Stimulated activated CD8-positive, alpha-beta memory T cell treated with anti-CD3 and anti-CD28 coated beads, Interleukin-2, amount 100 ng/mL, for 48 hours (primary cell): ENCODE measurements around the gene PLG.
"Not testable (repeated sequence)": the region's sequence is repeated elsewhere in the genome, so short reads cannot be mapped to it uniquely, and the experiment has no call there.

ENCODE experiments used
- DNase-seq, 2 donors: peaks; one replicate each; pipeline ENCODE4 v3.0.0-alpha.2; 2020; ENCODE audit warnings: low read depth in 2 of 2

Gene PLG

DNA sequence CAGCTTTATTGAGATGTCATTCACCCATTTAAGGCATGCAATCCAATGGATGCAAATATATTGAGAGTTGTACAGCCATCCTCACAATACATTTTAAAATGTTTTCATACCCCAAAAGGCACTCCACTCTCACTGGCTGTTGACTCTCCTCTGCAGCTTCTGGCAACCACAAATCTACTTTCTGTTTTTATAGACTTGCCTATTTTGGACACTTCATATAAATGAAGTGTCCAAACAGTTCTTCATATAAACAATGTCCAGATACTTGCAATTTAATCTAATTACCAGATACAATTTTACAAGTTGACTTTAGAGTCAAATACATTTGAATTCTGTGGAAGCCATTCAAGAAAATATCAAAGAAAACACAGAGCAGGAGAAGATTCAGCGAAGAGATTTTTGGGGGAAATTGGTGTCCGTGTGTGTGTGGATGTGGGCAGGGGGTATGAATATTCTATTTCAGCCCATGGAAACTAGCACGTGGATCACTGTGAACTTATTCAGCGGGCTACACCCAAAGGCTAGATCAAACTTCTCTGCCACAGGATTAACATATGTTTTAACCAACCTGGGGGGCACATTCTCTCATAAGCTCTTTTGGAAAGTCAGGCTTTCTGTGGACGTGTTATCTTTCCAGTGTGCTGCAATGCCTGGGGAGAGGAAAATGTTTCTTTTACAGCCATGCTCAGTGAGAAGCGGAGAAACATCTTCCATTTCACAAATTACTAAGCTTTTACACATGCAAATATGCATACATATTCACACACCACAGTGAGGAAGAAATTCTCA lies 73.9 kb downstream of the PLG start:
- DNase-seq = no peak

DNA sequence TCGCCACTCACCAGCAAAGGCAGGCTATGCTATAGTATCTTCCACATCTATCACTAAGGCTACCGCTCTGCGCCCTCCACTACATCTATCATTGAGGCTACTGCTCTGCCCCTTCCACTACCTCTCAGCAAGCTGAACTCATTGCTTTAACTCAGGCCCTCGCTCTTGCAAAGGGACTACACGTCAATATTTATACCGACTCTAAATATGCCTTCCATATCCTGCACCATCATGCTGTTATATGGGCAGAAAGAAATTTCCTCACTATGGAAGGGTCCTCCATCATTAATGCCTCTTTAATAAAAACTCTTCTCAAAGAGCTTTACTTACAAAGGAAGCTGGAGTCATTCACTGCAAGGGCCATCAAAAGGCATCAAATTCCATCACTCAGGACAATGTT lies 77.1 kb downstream of the PLG start:
- not testable (repeated sequence) for DNase-seq

DNA sequence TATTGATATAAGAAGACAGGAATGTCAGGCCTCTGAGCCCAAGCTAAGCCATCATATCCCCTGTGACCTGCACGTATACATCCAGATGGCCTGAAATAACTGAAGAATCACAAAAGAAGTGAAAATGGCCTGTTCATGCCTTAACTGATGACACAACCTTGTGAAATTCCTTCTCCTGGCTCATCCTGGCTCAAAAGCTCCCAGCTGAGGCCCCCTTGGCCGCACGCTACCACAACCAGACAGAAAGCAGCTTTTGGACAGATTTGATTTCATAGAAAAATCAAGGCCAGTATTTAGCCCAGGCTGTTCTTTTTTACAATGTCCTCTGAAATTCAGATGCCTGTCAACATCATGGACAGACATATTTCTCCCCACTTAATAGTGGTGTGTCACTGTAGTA lies 78.6 kb downstream of the PLG start:
- DNase-seq = not testable (repeated sequence)

DNA sequence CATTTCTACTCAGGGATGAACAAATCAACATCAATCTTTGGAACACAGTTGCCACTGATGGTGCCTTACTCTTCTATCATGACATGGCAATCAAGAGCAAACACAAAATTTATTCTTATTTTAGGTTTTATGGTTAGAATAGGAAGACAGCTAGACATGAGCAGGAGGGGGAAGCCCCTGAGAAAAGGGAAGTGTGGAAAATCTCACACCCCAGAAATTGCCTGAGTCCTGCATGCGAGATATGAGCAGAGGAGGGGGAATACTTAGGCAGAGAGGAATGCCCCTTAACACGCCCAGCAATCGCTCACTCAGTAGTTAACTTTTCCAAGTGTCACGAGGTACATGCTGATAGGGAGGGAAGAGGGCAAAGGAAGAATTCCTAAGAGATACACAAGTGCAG lies 79.3 kb downstream of the PLG start:
- DNase-seq = no peak

DNA sequence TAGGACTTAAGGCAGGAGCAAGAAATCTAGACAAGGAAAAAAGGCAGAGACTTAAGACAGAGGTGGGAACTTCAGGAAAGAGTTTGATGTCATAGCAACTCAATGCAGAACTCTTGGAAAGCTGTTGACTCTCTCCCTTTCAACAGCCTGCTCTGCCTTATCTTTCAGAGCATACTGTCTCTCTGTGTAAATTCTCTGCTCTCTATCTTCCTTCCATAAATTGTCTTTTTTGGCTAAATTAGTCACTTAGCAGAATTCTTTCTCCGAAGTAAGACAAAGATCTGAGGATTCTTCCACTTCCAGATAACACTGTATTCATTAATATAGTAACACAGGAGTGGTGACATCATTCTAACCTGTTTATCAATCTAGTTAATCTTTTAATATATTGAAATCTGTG lies 80.2 kb downstream of the PLG start:
- DNase-seq = no peak

DNA sequence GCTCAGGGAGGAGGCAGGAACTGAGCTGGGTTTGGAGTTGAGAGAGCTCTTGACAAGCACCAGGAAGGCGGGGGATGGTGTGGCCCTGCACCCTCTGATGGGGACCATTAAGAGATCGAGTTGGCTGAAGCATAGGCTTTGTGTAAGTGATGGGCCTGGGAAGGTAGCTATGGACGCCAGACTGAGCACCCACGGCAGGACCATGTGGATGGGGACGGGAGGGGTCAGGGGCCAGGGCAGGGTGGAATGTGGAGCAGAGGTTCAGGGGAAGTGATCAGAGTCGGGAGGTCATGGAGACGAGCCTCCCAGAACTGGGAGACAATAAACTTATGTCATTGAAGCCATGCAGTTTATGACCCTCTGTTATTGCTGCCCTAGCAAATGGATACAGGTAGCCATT lies 81.7 kb downstream of the PLG start:
- DNase-seq = no peak

DNA sequence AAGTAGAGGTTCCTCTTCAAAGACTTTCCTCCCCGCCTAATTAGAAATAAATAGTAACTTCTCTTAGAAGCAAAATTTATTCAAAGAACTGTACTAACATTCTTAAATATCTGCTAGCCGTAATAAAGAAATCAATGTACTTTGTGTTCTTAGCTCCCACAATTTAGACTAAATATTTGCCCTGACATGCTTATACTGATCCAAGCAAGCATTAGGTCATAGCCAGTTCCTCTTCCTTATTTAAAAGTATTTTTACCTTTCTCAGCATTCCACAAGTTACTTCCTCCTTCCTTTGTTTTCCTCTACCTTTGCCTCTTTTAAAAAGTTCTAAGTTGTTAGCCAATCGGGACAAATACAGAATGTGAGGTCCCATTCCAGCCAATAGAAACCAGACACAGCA lies 86.1 kb downstream of the PLG start:
- DNase-seq = not testable (repeated sequence)

DNA sequence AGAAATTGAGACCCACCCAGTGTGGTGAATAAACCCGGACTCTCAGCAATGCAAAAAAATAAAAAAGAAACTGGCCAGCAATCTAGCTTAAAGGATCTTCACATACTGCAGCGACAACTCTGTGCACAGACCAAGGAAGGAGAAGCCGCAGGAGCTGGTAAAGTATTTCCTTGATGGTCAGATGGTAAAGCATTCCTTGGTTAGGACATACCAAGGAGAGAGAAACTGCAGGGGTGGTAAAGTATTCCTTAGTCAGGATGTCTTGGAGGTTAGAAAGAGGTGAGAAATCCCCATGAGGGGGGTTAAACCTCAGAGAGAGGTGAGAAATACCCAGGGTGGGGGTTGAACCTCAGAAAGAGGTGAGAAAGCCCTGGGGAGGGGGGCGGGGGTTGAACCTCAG lies 86.8 kb downstream of the PLG start:
- no peak for DNase-seq

DNA sequence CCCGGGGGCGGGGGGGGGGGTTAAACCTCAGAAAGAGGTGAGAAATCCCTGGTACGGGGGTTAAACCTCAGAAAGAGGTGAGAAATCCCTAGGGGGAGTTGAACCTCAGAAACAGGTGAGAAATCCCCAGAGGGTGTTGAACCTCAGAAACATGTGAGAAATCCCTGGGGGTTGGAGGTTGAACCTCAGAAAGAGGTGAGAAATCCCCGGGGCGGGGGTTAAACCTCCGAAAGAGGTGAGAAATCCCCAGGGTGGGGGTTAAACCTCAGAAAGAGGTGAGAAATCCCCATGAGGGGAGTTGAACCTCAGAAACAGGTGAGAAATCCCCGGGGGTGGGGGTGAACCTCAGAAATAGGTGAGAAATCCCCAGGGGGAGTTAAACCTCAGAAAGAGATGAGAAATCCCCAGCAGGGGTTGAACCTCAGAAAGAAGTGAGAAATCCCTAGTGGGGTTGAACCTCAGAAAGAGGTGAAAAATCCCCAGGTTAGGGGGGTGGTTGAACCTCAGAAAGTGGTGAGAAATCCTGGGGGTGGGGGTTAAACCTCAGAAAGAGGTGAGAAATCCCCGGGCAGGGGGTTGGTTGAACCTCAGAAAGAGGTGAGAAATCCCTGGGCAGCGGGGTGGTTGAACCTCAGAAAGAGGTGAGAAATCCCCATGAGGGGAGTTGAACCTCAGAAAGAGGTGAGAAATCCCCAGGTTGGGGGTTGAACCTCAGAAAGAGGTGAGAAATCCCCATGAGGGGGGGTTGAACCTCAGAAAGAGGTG lies 87.4 kb downstream of the PLG start:
- DNase-seq = no peak

DNA sequence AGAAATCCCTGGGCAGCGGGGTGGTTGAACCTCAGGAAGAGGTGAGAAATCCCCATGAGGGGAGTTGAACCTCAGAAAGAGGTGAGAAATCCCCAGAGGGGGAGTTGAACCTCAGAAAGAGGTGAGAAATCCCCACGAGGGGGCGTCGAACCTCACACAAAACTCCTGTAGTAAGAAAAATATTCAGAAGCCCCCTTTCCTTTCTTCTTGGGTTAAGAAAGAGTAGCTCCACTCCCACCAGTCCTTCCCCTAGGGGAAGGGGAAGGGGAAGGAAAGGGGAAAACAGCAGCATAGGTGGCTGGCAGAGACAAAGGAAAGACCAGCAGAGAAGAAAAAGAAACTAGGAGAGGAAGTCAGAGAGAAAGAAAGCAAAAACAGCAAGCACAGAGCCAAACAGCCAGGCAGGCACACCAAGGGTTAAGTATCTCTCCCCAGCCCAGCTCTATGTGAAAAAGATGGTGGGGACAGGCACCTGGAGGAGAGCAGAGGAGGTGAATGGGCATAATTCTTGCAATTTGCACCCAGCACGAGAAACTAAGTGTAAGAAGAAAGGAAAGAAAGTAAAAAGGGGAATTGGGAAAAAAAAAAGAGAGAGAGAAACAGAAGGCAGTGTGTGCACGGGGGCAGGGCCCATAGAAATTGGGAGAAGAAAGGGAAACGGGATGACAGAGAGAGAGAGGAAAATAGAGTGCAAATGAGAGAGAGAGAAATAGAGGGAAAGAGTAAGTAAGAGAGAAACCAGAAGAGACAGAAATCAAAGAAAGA lies 88.2 kb downstream of the PLG start:
- no peak for DNase-seq

DNA sequence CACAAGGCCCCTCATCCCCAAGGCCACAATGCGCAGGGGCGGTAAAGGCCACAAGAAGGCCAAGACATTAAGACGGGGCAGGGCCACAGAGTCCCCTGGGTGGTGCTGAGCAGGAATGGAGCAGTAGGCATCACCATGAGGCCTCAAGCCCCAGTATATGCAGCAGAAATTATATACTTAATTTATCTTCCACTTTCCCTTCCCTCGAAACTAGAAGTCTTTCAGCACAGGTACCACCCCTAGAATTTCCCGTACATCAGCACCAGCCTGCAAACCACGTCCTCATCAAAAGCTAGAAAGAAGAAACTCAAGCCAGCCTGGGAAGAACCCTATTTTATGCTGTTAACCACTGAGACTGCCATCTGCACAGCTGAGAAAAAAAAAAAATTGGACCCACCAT lies 89.4 kb downstream of the PLG start:
- DNase-seq = no peak

DNA sequence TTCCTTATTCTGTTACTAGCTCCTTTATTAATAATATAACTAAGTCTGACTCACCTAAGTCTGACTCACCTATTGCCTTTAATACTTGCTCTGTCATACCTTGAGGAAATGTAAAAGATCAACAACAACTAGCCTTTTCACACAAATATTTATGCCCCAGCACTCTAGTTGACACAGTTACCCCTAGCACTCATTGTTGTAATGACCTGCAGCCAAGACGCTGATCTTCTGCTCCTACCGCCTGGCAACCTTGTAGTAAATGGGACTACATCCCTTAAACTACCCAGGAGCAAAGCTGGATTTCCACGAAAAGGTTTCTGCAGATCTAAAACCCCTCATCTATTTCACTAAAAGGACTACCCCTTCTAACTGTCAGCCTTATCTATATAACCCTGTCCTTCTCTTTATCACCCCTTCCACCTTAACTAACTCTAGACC lies 90.0 kb downstream of the PLG start:
- no peak for DNase-seq

DNA sequence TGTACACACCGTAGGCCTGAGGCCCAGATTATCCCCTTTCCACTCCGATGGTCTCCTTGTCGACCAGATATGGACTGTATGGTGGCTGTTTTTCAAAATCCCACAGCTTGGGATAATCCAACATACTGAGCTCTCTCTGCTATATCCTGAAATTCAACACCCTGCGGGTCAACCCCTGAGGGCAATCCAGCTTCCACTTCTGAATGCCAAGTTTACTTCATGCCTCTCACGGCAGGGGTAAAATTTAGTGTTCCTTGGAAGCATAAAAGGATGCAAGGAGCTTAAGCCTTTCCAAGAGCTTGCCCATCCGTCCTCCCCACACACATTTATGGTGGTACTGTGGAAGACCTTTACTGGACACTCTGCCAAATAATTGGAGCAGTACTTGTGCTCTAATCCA lies 90.7 kb downstream of the PLG start:
- no peak for DNase-seq

DNA sequence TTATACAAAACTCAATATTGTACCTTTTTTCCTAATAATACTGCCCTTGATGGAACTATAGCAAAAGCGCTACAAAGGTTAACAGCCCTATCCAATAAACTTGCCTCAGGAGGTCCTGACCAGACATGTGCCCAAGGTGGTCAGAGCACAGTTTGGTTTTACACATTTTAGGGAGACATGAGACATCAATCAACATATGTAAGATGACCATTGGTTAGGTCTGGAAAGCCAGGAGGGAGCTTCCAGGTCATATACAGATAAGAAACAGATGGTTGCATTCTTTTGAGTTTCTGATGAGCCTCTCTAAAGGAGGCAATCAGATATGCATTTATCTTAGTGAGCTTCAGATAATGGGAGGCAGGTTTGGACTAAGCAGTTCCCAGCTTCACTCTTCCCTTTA lies 91.6 kb downstream of the PLG start:
- no peak for DNase-seq

DNA sequence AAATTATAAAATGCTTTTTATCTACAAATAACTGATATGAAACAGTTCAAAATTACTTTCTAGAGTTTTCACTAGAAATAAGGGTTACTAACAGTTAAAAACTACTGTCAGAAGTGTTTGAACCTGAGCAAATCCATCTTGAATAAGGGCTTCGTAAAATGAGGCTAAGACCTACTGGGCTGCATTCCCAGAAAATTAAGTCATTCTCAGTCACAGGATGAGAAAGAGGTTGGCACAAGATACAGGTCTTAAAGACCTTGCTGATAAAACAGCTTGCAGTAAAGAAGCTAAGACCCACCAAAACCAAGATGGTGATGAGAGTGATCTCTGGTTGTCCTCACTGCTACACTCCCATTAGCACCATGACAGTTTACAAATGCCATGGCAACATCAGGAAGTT lies 93.7 kb downstream of the PLG start:
- no peak for DNase-seq

DNA sequence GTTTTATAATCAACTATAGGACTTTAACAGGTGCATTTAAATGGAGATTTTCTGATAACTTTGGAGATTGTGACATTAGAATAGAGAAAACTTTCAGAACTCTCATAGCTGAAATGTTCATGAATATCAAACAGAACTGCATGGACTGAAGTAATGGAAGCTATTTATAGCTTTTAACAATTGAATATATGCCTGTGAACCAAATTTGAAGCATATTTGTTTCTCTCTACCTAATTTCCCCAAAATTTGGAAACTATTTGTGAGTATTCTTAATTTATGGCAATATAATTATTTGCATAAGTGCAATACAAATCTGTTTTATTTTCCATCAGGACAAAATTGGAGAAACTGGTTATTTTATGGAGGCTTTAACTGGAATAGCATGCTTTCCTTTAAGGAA lies 96.6 kb downstream of the PLG start:
- DNase-seq = no peak

DNA sequence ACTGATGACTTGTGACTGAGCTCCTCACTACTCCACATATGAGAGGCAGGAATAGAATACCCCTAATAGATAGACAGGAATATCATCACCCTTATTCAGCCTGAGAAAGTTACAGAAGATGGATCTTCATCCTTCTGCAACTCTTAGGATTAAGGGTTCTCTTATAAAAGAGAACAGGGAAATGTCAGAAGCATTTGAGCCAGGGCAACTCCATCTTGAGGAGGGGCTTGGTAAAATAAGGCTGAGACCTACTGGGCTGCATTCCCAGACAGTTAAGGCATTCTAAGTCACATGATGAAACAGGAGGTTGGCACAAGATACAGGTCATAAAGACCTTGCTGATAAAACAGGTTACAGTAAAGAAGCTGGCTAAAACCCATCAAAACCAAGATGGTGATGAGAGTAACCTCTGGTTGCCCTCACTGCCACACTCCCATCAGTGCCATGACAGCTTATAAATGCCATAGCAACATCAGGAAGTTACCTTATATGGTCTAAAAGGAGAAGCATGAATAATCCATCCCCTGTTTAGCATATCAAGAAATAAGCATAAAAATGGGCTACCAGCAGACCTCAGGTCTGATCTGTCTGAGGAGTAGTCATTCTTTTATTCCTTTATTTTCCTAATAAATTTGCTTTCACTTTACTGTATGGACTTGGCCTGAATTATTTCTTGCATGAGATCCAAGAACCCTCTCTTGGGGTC lies 97.9 kb downstream of the PLG start:
- no peak for DNase-seq

DNA sequence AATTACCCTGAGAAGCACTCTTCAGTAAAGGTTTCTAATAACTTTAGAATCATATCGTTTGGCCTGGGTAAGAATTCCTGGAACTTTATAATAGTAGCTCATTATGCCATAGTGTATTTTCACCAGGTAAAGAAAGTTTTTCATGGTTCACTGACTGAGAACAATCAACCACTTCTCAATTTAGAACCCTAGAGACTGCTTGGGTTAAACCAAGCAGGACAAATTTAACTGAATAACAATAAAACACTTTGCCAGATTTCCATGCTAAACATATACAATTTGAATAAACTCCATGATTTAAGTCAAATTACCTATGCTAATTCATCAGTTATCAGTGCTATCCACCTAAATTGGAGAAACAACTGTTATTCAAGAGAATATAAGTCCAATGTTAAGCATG lies 99.4 kb downstream of the PLG start:
- no peak for DNase-seq

DNA sequence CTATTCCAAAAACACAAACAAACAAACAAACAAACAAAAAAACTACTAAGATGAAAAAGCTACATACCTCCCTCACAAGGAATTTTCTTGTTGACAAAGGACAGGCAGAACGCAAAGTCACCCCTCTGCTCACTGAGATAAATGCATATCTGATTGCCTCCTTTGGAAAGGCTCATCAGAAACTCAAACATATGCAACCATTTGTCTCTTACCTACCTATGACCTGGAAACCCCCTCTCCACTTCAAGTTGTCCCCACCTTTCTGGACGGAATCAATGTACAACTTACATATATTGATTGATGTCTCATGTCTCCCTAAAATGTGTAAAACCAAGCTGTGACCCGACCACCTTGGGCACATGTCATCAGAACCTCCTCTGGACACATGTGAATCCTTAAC lies 100.0 kb downstream of the PLG start:
- DNase-seq = not testable (repeated sequence)
